Karpas-422 (cell line): ENCODE results near the gene ARPC5. TPM values are rescaled to one million over a fixed set of nuclear protein-coding genes. Genes with fewer than 3 reads are reported as not detected.
"Not testable (repeated sequence)": the region's sequence is repeated elsewhere in the genome, so short reads cannot be mapped to it uniquely, and the experiment has no call there.

ENCODE experiments used
- DNase-seq: peaks from one replicate; pipeline ENCODE4 v3.0.0-alpha.2; 2015
- H2AFZ ChIP-seq: fragments of 200-600 bp; sonication (generic); 2 replicates; pipeline ENCODE4 v1.6.1; 2014; ENCODE audit warnings: antibody characterized with exemption, low read length, mixed read lengths
- H3K27ac ChIP-seq: fragments of 200-600 bp; sonication (generic); 2 replicates; pipeline ENCODE4 v1.5.1; 2014; ENCODE audit warnings: mild to moderate bottlenecking, low read length, moderate library complexity
- H3K27me3 ChIP-seq: fragments of 200-600 bp; sonication (generic); 2 replicates; pipeline ENCODE4 v1.6.1; 2014; ENCODE audit warnings: low read length, mixed read lengths
- H3K36me3 ChIP-seq: fragments of 200-600 bp; sonication (generic); 2 replicates; pipeline ENCODE4 v1.6.1; 2014; ENCODE audit warnings: low read length, mixed read lengths; ENCODE audit not compliant: insufficient read depth
- H3K4me1 ChIP-seq: fragments of 200-600 bp; sonication (generic); 2 replicates; pipeline ENCODE4 v1.6.1; 2014; ENCODE audit warnings: mild to moderate bottlenecking, low read length, mixed read lengths
- H3K4me2 ChIP-seq: fragments of 200-600 bp; sonication (generic); 2 replicates; pipeline ENCODE4 v1.6.1; 2014; ENCODE audit warnings: low read length, low read depth, mild to moderate bottlenecking; ENCODE audit not compliant: poor library complexity, severe bottlenecking
- H3K4me3 ChIP-seq: fragments of 200-600 bp; sonication (generic); 2 replicates; pipeline ENCODE4 v1.5.1; 2014; ENCODE audit warnings: mild to moderate bottlenecking, antibody characterized with exemption, low read length, mixed read lengths
- H3K79me2 ChIP-seq: fragments of 200-600 bp; sonication (generic); 2 replicates; pipeline ENCODE4 v1.6.1; 2014; ENCODE audit warnings: mild to moderate bottlenecking, low read length, mixed read lengths
- H3K9ac ChIP-seq: fragments of 200-600 bp; sonication (generic); 2 replicates; pipeline ENCODE4 v1.6.0; 2014; ENCODE audit warnings: low read length
- H3K9me2 ChIP-seq: fragments of 200-600 bp; sonication (generic), shearing (Covaris generic); replicated peaks from 2 replicates; pipeline ENCODE4 v1.6.0; 2014; ENCODE audit warnings: mild to moderate bottlenecking, low read length, moderate library complexity; ENCODE audit not compliant: insufficient read depth
- H3K9me3 ChIP-seq: fragments of 300-700, 200-600 bp; sonication (generic); 2 replicates; pipeline ENCODE4 v1.6.1; 2014; ENCODE audit warnings: low read length, mixed read lengths
- H4K20me1 ChIP-seq: fragments of 200-600 bp; sonication (generic); 2 replicates; pipeline ENCODE4 v1.6.1; 2014; ENCODE audit warnings: mild to moderate bottlenecking, antibody characterized with exemption, low read length, low read depth; ENCODE audit not compliant: insufficient read depth
- total RNA-seq: library from RNA; depleted of rRNA; stranded (reverse); fragments of >200 nt; shearing (Covaris generic); gene quantifications from 2 replicates; pipeline ENCODE4 v1.2.3, GENCODE V29; 2014; ENCODE audit warnings: low replicate concordance; rRNA removed

ARPC5 gene
- total RNA-seq: 93.3 and 238 TPM in 2 replicates

- Histone ChIP-seq H3K4me3 (peak within 1 kb of the TSS; percentile 86), H4K20me1 (peaks cover 20% of the 10 kb centered on the region), H3K9ac (peak within 1 kb of the TSS; percentile 93), H3K4me1 (peaks cover 36% of the 10 kb centered on the region), H2AFZ (peak within 1 kb of the TSS; percentile 95), H3K27ac (peak within 1 kb of the TSS; percentile 91), H3K9me2 (no peaks in the 10 kb centered on the region), H3K4me2 (peak within 1 kb of the TSS; percentile 78), H3K36me3 (peaks cover 21% of the 10 kb centered on the region; the same call in 1 of the 2 replicates), H3K9me3 (no peaks in the 10 kb centered on the region), H3K79me2 (peaks cover 43% of the 10 kb centered on the region), H3K27me3 (no peaks in the 10 kb centered on the region)
- DNase-seq: peak; percentile 99
Observed at GRCh38 chr1:183635606-183636333, at the start of gene ARPC5. Gene ARPC5 (minus strand): TSS chr1:183635783. CDS start chr1:183635659, 124 bp downstream.

- no peak overlapping the region for H2AFZ ChIP-seq
- H3K4me1 ChIP-seq: peaks cover 44% of the 10 kb centered on the region
- DNase-seq: peak; percentile 88
- no peak overlapping the region for H3K4me3 ChIP-seq
- no peaks in the 10 kb centered on the region for H3K27me3 ChIP-seq
- no peaks in the 10 kb centered on the region for H3K36me3 ChIP-seq
- H3K79me2 ChIP-seq: no peaks in the 10 kb centered on the region
- no peaks in the 10 kb centered on the region for H3K9me3 ChIP-seq
- H4K20me1 ChIP-seq: no peaks in the 10 kb centered on the region
- no peak overlapping the region for H3K27ac ChIP-seq
- no peaks in the 10 kb centered on the region for H3K9me2 ChIP-seq
- H3K4me2 ChIP-seq: no peak overlapping the region
- no peak overlapping the region for H3K9ac ChIP-seq
Observed at GRCh38 chr1:183685112-183685713, 49.6 kb upstream of the ARPC5 start.

- not testable (repeated sequence) for H3K36me3 ChIP-seq, H3K4me2 ChIP-seq
Observed at GRCh38 chr1:183679363-183679762, 43.8 kb upstream of the ARPC5 start.

GRCh38 chr1:183678819-183679218 lies 43.2 kb upstream of the ARPC5 start:
- no peaks in the 10 kb centered on the region for H3K9me2 ChIP-seq
- no peak overlapping the region for H2AFZ ChIP-seq
- H3K4me1 ChIP-seq: no peaks in the 10 kb centered on the region
- H4K20me1 ChIP-seq: no peaks in the 10 kb centered on the region
- no peaks in the 10 kb centered on the region for H3K27me3 ChIP-seq
- H3K79me2 ChIP-seq: no peaks in the 10 kb centered on the region
- H3K4me2 ChIP-seq: no peak overlapping the region
- no peaks in the 10 kb centered on the region for H3K36me3 ChIP-seq
- DNase-seq: no peak
- H3K27ac ChIP-seq: no peak overlapping the region
- no peak overlapping the region for H3K9ac ChIP-seq
- H3K9me3 ChIP-seq: no peaks in the 10 kb centered on the region
- H3K4me3 ChIP-seq: no peak overlapping the region

More at GRCh38 chr1:183679363-183679762, 43.8 kb upstream of the ARPC5 start:
- DNase-seq, H3K4me3 ChIP-seq, H3K27ac ChIP-seq, H3K4me1 ChIP-seq, H3K27me3 ChIP-seq, H3K79me2 ChIP-seq, H3K9me3 ChIP-seq, H3K9ac ChIP-seq, H4K20me1 ChIP-seq, H2AFZ ChIP-seq, H3K9me2 ChIP-seq: not testable (repeated sequence)

GRCh38 chr1:183676586-183677189 lies 41.1 kb upstream of the ARPC5 start:
- H3K9me3 ChIP-seq: no peaks in the 10 kb centered on the region
- no peaks in the 10 kb centered on the region for H3K36me3 ChIP-seq
- H3K9me2 ChIP-seq: no peaks in the 10 kb centered on the region
- no peak for DNase-seq
- no peak overlapping the region for H3K27ac ChIP-seq
- H3K4me2 ChIP-seq: no peak overlapping the region
- no peak overlapping the region for H2AFZ ChIP-seq
- H4K20me1 ChIP-seq: no peaks in the 10 kb centered on the region
- H3K27me3 ChIP-seq: no peaks in the 10 kb centered on the region
- no peak overlapping the region for H3K4me3 ChIP-seq
- H3K4me1 ChIP-seq: no peaks in the 10 kb centered on the region
- no peaks in the 10 kb centered on the region for H3K79me2 ChIP-seq
- no peak overlapping the region for H3K9ac ChIP-seq

- DNase-seq: no peak
- Histone ChIP-seq H3K4me1 (no peaks in the 10 kb centered on the region), H4K20me1 (no peaks in the 10 kb centered on the region), H3K4me3 (no peak overlapping the region), H3K9me3 (no peaks in the 10 kb centered on the region), H3K27me3 (no peaks in the 10 kb centered on the region), H3K27ac (no peak overlapping the region), H3K79me2 (no peaks in the 10 kb centered on the region), H3K4me2 (no peak overlapping the region), H3K9me2 (no peaks in the 10 kb centered on the region), H2AFZ (no peak overlapping the region), H3K36me3 (no peaks in the 10 kb centered on the region), H3K9ac (no peak overlapping the region)
Observed at GRCh38 chr1:183675883-183676585, 40.5 kb upstream of the ARPC5 start.

GRCh38 chr1:183675381-183675780 lies 39.8 kb upstream of the ARPC5 start:
- H3K27me3 ChIP-seq: no peaks in the 10 kb centered on the region
- no peak for DNase-seq
- no peaks in the 10 kb centered on the region for H3K9me2 ChIP-seq
- no peak overlapping the region for H3K27ac ChIP-seq
- no peak overlapping the region for H2AFZ ChIP-seq
- H3K4me3 ChIP-seq: no peak overlapping the region
- no peaks in the 10 kb centered on the region for H3K9me3 ChIP-seq
- no peaks in the 10 kb centered on the region for H4K20me1 ChIP-seq
- no peaks in the 10 kb centered on the region for H3K79me2 ChIP-seq
- no peak overlapping the region for H3K4me2 ChIP-seq
- no peaks in the 10 kb centered on the region for H3K36me3 ChIP-seq
- H3K4me1 ChIP-seq: no peaks in the 10 kb centered on the region
- H3K9ac ChIP-seq: no peak overlapping the region

GRCh38 chr1:183674886-183675285 lies 39.3 kb upstream of the ARPC5 start:
- Histone ChIP-seq H3K36me3 (no peaks in the 10 kb centered on the region), H3K4me3 (no peak overlapping the region), H3K4me1 (no peaks in the 10 kb centered on the region), H3K4me2 (no peak overlapping the region), H2AFZ (no peak overlapping the region), H3K9me3 (no peaks in the 10 kb centered on the region), H3K79me2 (no peaks in the 10 kb centered on the region), H3K27ac (no peak overlapping the region), H3K9me2 (no peaks in the 10 kb centered on the region), H3K27me3 (no peaks in the 10 kb centered on the region), H3K9ac (no peak overlapping the region), H4K20me1 (no peaks in the 10 kb centered on the region)
- no peak for DNase-seq
